Body of pancreas (tissue), 4 donors: ENCODE results near the gene STX17. TPM values are rescaled to one million over a fixed set of nuclear protein-coding genes. Genes with fewer than 3 reads are reported as not detected.

Experiments used
- ATAC-seq: fragments of 150-250 bp; one replicate; pipeline ENCODE4 v1.9.1; 2016
- DNase-seq, 4 donors: peaks; one replicate each; pipeline ENCODE4 v3.0.0-alpha.2; 2019
- H3K27ac ChIP-seq, 4 donors: fragments of 200-600 bp; sonication (generic); 1 replicate in 3 of 4; 2 replicates in 1 of 4; pipeline versions ENCODE4 v1.5.1 to v1.6.1; 2016 to 2019; ENCODE audit warnings: mild to moderate bottlenecking in 1 of 4, mixed read lengths in 1 of 4, moderate library complexity in 1 of 4
- H3K27me3 ChIP-seq, 2 donors: fragments of 200-600 bp; sonication (generic); one replicate each; pipeline ENCODE4 v1.6.0; 2016; ENCODE audit warnings: mild to moderate bottlenecking in 1 of 2
- H3K36me3 ChIP-seq, 2 donors: fragments of 200-600 bp; sonication (generic); replicated peaks in 1 of 2; 2 replicates each; pipeline ENCODE4 v1.5.1; 2016; ENCODE audit warnings: low read depth in 2 of 2; ENCODE audit not compliant: insufficient read depth in 1 of 2
- H3K4me1 ChIP-seq: fragments of 200-600 bp; sonication (generic); one replicate; pipeline ENCODE4 v1.6.0; 2016
- H3K4me3 ChIP-seq, 2 donors: fragments of 200-600 bp; sonication (generic); 1 replicate in 1 of 2; 2 replicates in 1 of 2; pipeline ENCODE4 v1.5.1; 2016 to 2019
- H3K9me3 ChIP-seq, 3 donors: fragments of 200-600 bp; sonication (generic); 1 replicate in 2 of 3; 2 replicates in 1 of 3; pipeline ENCODE4 v1.5.1; 2016
- CTCF ChIP-seq, 7 experiments: fragments of 450-650 bp in 4 of 7; fragments of 200-600 bp in 3 of 7; sonication (generic) in 3 of 7; IDR thresholded peaks; one replicate each; pipeline ENCODE4 v1.5.1; 2016 to 2019; ENCODE audit warnings: antibody characterized with exemption in 7 of 7
- POLR2A ChIP-seq, 3 donors: fragments of 450-650 bp; IDR thresholded peaks; one replicate each; pipeline ENCODE4 v1.6.1; 2016; ENCODE audit warnings: antibody characterized with exemption in 3 of 3, mild to moderate bottlenecking in 2 of 3
- WGBS, 2 donors: methylation state at CpG; one replicate each; pipeline ENCODE4 v1.1.5; 2017; 5-methylcytosine and 5-hydroxymethylcytosine counted together
- intact Hi-C: fragments of 100-400 bp; cut with DNase I; formaldehyde crosslinking; loops from one replicate; pipeline ENCODE4 v1.15.1; 2023
- total RNA-seq, 2 donors: library from RNA; depleted of rRNA; stranded (reverse); fragments of >200 nt; gene quantifications; one replicate each; pipeline ENCODE4 v1.1.0, GENCODE V29; 2016

STX17 gene
- total RNA-seq, 2 donors from 2014 or later, result 29.8 to 73.2 TPM

DNA sequence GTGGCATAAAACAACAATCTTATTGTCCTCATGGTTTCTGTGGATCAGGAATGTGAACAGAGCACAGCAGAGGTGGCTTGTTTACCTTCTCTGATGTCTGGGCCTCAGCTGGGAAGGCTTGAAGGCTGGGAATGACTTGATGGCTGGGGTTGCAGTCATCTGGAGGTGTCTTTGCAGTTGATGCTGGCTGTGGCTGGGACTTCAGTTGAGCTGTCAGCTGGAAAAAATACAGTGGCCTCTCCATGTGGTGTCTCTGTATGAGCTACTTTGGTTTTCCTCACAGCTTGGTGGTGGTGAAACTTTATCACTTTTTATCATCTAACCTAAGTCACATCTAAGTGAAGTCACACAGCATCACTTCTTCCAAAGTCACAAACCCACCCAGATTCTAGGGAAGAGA, 24.7 kb upstream of the STX17 start:
- TF ChIP-seq CTCF (IDR thresholded peaks at IDR 0.05) (no peak), POLR2A (IDR thresholded peaks at IDR 0.05) (no peak)

GRCh38 chr9:99885747-99886146, 20.7 kb upstream of the STX17 start:
- Histone ChIP-seq H3K36me3 (no peaks in the 10 kb centered on the region), H3K27ac (no peak overlapping the region), H3K9me3 (no peaks in the 10 kb centered on the region), H3K4me1 (no peaks in the 10 kb centered on the region), H3K27me3 (no peaks in the 10 kb centered on the region), H3K4me3 (no peak overlapping the region)
- TF ChIP-seq CTCF (IDR thresholded peaks at IDR 0.05) (no peak), POLR2A (IDR thresholded peaks at IDR 0.05) (no peak)
- WGBS, 2 donors, result 53 to 74% methylated on average over 1 of the region's 1 CpG
- no peak for ATAC-seq
- DNase-seq, result no peak
- intact Hi-C loops, result no loop called here

More for the DNA sequence above, 24.7 kb upstream of the STX17 start:
- ATAC-seq, result no peak
- no peaks in the 10 kb centered on the region for H3K9me3 ChIP-seq
- H3K27me3 ChIP-seq, result no peaks in the 10 kb centered on the region
- no peaks in the 10 kb centered on the region for H3K36me3 ChIP-seq
- no peaks in the 10 kb centered on the region for H3K4me1 ChIP-seq
- intact Hi-C loops, result no loop called here
- DNase-seq, result no peak
- no peak overlapping the region for H3K27ac ChIP-seq
- no peak overlapping the region for H3K4me3 ChIP-seq

GRCh38 chr9:99889120-99889519, 17.3 kb upstream of the STX17 start:
- WGBS, 2 donors, result 100% methylated on average over 1 of the region's 1 CpG
- intact Hi-C loops, result no loop called here
- ATAC-seq (no peak), DNase-seq (no peak)
- Histone ChIP-seq H3K27me3 (no peaks in the 10 kb centered on the region), H3K9me3 (no peaks in the 10 kb centered on the region), H3K4me3 (no peak overlapping the region), H3K27ac (no peak overlapping the region), H3K4me1 (no peaks in the 10 kb centered on the region), H3K36me3 (no peaks in the 10 kb centered on the region)
- TF ChIP-seq CTCF (IDR thresholded peaks at IDR 0.05) (no peak), POLR2A (IDR thresholded peaks at IDR 0.05) (no peak)

GRCh38 chr9:99894826-99895225, 11.6 kb upstream of the STX17 start:
- Histone ChIP-seq H3K27me3 (no peaks in the 10 kb centered on the region), H3K9me3 (no peaks in the 10 kb centered on the region), H3K4me3 (no peak overlapping the region), H3K36me3 (no peaks in the 10 kb centered on the region), H3K27ac (no peak overlapping the region), H3K4me1 (no peaks in the 10 kb centered on the region)
- TF ChIP-seq CTCF (IDR thresholded peaks at IDR 0.05), result no peak
- no peak for TF ChIP-seq POLR2A (IDR thresholded peaks at IDR 0.05)
- intact Hi-C loops, result no loop called here
- no peak for ATAC-seq
- 77 to 79% methylated on average over 2 of the region's 2 CpGs for WGBS, 2 donors
- no peak for DNase-seq

DNA sequence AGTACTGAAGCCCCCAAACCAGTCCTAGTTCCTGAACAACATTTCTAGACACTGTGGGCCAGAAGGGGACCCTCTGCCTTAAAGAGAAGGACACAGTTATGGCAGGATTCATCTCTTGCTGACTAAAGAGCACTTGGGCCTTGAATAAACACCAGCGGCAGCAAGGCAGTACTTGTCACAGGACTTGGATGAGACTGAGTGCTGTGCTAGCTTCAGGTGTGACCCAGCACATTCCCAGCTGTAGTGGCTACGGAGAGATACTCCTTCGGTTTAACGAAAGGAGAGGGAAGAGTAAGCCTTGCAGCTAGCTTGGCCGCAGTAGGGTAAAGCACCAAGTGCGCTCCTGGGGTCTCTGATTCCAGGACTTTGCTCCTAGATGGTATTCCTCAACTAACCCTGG, 10.9 kb upstream of the STX17 start:
- intact Hi-C loops, result no loop called here
- ATAC-seq, result no peak
- DNase-seq, result no peak
- Histone ChIP-seq H3K27me3 (no peaks in the 10 kb centered on the region), H3K36me3 (no peaks in the 10 kb centered on the region), H3K9me3 (no peaks in the 10 kb centered on the region), H3K27ac (no peak overlapping the region), H3K4me3 (no peak overlapping the region), H3K4me1 (no peaks in the 10 kb centered on the region)
- 92 to 100% methylated on average over 2 to 6 of the region's 6 CpGs for WGBS, 2 donors
- TF ChIP-seq CTCF (IDR thresholded peaks at IDR 0.05) (no peak), POLR2A (IDR thresholded peaks at IDR 0.05) (no peak)
